Measurements from ENCODE around the gene LMO7.

The LMO7 gene

GRCh38 chr13:75857291-75857690 lies 221.2 kb downstream of the LMO7 start:
- no peak for DNase-seq

- DNase-seq = no peak
These were observed 224.8 kb downstream of the LMO7 start for GRCh38 chr13:75860935-75861334.

GRCh38 chr13:75861786-75862185 lies 225.7 kb downstream of the LMO7 start:
- no peak for DNase-seq

- no peak for DNase-seq
These were observed 228.6 kb downstream of the LMO7 start for GRCh38 chr13:75864718-75865117.

- DNase-seq = no peak
These were observed 231.4 kb downstream of the LMO7 start for GRCh38 chr13:75867379-75868117.

GRCh38 chr13:75869981-75870380 lies 233.9 kb downstream of the LMO7 start:
- DNase-seq = no peak

- peak; percentile 7 for DNase-seq
These were observed 234.3 kb downstream of the LMO7 start for GRCh38 chr13:75870397-75870903.

GRCh38 chr13:75871059-75871458 lies 234.9 kb downstream of the LMO7 start:
- DNase-seq = no peak

GRCh38 chr13:75872980-75873379 lies 236.8 kb downstream of the LMO7 start:
- no peak for DNase-seq

- DNase-seq = no peak
These were observed 237.4 kb downstream of the LMO7 start for GRCh38 chr13:75873494-75873893.

- no peak for DNase-seq
These were observed 239.3 kb downstream of the LMO7 start for GRCh38 chr13:75875450-75875849.

- peak; percentile 63 for DNase-seq
These were observed 240.3 kb downstream of the LMO7 start for GRCh38 chr13:75876142-75877050.

- DNase-seq = no peak
These were observed 240.9 kb downstream of the LMO7 start for GRCh38 chr13:75877071-75877470.

- DNase-seq = no peak
These were observed 243.5 kb downstream of the LMO7 start for GRCh38 chr13:75879656-75880055.

GRCh38 chr13:75881109-75881775 lies 245.1 kb downstream of the LMO7 start:
- no peak for DNase-seq

GRCh38 chr13:75882261-75882660 lies 246.1 kb downstream of the LMO7 start:
- no peak for DNase-seq

- no peak for DNase-seq
These were observed 253.3 kb downstream of the LMO7 start for GRCh38 chr13:75889427-75889826.

- DNase-seq = no peak
These were observed 259.0 kb downstream of the LMO7 start for GRCh38 chr13:75895168-75895567.

GRCh38 chr13:75896271-75896670 lies 260.1 kb downstream of the LMO7 start:
- no peak for DNase-seq

GRCh38 chr13:75897386-75897785 lies 261.3 kb downstream of the LMO7 start:
- DNase-seq = no peak

- DNase-seq = no peak
These were observed 265.4 kb downstream of the LMO7 start for GRCh38 chr13:75901501-75901900.

GRCh38 chr13:75902166-75903104 lies 266.3 kb downstream of the LMO7 start:
- DNase-seq = no peak
